Measurements from ENCODE around the gene AARS2.

Gene AARS2

DNA sequence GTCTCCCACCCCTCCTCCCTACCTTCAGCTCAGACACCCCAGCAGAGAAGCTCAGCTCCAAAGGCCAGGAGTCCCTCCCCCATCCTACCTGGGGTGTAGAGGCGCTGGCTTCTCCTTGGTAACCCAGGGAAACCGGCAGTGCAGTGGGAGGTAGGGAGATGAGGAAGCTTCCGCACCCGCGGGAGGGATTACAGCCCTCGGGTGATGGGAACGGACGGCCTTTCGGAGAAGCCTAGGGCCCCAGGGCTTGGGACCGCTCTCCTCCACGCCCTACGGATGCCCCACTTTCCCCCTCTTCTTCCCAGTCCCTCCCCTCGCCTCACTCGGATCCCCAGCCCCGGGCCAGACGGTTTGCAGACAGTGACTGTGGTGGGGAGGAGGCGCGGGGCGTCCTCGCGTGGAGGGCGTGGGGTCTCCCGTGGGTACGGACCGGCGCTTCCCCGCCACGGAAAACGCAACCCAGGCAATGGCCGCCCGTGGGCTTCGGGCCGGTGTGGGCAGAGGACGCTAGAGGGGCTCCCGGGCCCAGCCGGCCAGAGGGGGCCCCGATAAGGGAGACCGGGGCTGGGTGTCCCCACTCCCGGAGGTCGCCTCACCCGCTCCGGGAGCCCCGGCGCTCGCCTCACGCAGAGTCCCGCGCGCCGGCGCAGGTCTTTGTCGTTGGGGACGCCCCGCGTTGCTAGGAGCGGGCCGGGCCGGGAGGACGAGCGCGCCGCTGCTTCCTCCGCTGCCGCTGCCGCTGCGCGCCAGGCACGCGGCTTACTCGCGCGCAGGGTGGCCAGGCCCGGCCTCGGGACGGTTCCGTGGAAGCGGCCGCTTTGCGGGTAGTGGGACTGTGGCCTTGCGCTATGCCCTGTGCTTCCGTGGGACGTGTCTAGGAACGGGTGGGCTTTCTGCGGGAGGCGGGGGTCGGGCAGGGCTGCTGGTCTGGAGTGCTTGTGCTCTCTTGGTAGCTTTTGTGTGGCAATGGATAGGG is 15.8 kb downstream of the AARS2 start:
- TF ChIP-seq GATA3 (IDR thresholded peaks at IDR 0.05; ENCODE audit: low read depth, low read length), result no peak
- no peak for TF ChIP-seq GATA2 (IDR thresholded peaks at IDR 0.05; ENCODE audit: low read depth, low read length)

DNA sequence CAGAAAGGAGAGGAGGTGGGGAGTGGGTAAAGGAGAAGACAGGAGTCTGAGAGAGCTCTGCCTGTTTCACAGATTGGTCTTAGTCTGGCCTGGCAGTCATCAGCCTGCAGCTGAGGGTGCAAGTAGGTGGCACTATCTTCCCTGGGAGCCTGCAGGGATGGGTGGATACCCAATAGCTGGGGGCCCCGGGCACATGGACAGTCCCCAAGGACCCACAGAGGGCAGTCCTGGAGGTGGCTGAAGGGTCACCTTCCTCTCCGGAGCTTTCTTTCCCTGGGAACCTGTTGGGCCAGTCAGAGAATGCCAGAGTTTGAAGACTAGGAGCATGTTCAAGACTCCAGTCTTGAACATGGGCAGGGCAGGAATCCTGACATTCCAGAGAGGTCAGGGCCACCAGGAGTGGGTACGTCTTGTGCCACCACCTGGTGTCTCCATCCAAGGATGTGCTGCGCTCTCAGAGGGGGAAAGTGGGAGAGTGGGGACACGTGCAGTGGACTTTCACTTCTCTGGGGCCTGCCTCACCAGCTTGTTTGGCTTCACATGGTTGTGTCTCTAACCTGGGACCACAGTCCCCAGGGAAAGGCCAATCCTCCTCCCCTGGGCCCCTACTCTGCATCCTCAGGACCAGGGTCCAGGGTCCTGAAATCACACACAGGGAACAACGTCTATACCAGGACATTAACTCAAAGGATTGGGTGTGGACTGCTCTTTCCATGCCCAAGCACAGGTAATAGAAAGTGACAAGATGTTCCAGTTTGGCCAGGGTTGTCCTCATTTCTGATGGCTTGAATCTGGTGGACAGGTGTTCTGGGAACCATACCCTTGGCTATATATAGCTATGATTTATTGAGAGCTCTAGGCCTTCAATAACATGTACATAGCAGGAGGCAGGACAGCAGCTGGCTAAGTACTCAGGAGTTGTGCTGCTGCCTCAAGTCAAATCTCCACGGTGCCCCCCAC is 18.0 kb downstream of the AARS2 start:
- TF ChIP-seq GATA2 (IDR thresholded peaks at IDR 0.05; ENCODE audit: low read depth, low read length), result no peak
- no peak for TF ChIP-seq GATA3 (IDR thresholded peaks at IDR 0.05; ENCODE audit: low read depth, low read length)

DNA sequence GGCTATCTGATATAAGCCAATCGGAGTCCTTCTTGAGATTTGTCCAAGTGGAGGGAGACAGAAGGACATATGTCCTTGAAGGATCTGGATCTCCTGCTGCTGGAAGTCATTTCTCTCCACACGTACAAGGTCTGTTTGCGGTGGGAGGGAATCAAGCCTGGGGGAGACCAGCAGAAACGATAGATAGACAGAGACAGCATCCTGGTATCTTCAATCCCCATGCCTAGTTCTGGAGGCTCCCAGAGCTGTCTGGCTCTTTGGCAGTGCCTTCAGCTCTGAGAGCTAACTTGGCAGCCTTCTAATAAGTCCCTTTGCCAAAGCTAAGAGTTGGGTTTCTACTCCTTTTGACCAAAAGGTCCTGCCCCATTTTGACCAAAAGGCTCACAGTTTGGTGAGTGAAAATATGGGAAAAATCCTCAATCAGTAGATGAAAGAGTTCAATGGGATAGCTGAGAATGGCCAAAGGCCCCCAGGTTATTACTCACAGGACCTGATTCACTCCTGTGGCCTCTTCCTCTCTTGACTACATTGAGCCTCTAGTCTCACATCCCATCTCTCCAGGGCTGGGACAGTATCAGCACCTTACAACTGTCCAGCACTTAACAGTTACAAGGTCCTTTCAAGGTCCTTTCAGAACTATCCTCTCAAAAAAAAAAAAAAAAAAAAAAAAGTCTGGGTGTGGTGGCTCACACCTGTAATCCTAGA is 20.3 kb downstream of the AARS2 start:
- TF ChIP-seq GATA2 (IDR thresholded peaks at IDR 0.05; ENCODE audit: low read depth, low read length) (no peak), GATA3 (IDR thresholded peaks at IDR 0.05; ENCODE audit: low read depth, low read length) (no peak)

DNA sequence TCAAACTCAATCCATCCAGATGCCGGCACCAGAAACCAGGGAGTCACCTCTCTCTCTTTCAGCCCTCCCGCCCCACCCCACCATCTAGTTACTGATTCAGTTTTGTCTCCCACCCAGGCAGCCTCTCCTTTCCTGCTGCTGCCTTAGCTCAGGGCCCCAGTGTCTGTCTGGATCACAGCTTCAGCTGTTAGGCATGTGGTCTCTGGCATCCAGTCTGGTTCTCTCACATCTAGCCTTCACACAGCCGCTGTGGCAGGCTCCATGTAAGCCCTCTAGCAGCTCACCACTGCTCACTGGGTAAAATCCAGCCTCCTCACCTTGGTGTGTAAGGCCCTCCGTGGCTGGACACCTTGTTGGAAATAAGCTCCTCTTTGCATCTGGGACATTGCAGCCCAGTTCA is 21.3 kb downstream of the AARS2 start:
- TF ChIP-seq GATA3 (IDR thresholded peaks at IDR 0.05; ENCODE audit: low read depth, low read length), result no peak
- TF ChIP-seq GATA2 (IDR thresholded peaks at IDR 0.05; ENCODE audit: low read depth, low read length), result no peak

DNA sequence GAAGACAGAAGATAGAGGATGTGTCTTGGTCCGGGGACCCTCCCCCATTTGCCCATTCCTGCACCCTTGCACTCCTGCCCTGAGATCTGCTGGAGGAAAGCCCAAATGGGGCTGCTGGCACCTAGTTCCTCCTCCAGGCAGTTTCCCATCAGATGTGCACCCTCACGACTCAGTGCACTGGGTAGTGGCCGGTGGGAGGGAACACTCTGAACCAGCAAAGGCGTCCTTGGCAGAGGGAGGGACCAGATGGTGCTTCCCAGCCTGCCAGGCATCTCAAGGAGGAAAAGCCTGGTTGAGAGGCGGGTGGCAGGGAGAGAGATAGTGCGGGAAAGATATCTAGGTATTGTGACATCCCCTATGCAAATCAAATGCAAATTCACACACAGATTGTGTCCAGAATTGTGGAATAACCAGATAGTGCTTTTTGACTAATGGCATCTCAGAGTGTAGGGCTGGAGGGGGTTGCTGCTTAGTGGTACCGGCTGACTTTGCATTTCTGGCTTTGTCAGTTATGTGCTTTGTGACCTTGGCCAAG is 23.4 kb downstream of the AARS2 start:
- TF ChIP-seq GATA2 (IDR thresholded peaks at IDR 0.05; ENCODE audit: low read depth, low read length), result no peak
- TF ChIP-seq GATA3 (IDR thresholded peaks at IDR 0.05; ENCODE audit: low read depth, low read length), result no peak

DNA sequence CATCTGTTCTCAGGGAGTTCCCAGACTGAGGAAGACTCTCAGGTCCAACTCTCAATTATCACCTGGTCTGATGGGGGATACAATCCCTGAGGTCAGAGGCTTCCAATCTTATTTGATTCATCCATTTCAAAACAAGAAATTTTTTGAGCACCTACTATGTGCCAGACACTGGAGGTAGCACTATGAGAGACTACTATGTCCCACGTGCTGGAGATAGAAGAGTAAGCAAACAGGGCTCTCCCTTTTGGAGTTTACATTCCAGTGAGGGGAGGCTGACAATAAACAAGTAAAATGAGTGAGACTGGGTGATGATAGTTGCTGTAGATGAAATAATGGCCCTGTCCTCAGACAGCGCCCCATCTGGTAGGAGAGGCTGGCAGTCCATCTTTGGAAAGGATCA is 26.4 kb downstream of the AARS2 start:
- no peak for TF ChIP-seq GATA3 (IDR thresholded peaks at IDR 0.05; ENCODE audit: low read depth, low read length)
- TF ChIP-seq GATA2 (IDR thresholded peaks at IDR 0.05; ENCODE audit: low read depth, low read length), result no peak

DNA sequence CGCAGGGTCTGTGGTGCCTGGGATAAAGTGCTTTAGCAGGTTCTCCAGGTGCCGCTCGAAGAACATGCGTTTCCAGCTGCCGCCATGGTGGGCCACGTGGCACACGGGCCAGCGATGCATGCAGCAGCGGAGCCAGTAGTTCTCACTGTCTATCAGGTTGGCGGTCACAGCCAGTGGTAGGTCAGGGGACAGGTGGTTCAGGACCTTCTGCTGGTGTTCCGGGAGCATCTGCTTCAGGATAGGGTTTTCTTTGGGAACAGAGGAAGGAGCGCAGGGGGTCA is 26.9 kb downstream of the AARS2 start:
- TF ChIP-seq GATA3 (IDR thresholded peaks at IDR 0.05; ENCODE audit: low read depth, low read length), result no peak
- TF ChIP-seq GATA2 (IDR thresholded peaks at IDR 0.05; ENCODE audit: low read depth, low read length), result no peak

DNA sequence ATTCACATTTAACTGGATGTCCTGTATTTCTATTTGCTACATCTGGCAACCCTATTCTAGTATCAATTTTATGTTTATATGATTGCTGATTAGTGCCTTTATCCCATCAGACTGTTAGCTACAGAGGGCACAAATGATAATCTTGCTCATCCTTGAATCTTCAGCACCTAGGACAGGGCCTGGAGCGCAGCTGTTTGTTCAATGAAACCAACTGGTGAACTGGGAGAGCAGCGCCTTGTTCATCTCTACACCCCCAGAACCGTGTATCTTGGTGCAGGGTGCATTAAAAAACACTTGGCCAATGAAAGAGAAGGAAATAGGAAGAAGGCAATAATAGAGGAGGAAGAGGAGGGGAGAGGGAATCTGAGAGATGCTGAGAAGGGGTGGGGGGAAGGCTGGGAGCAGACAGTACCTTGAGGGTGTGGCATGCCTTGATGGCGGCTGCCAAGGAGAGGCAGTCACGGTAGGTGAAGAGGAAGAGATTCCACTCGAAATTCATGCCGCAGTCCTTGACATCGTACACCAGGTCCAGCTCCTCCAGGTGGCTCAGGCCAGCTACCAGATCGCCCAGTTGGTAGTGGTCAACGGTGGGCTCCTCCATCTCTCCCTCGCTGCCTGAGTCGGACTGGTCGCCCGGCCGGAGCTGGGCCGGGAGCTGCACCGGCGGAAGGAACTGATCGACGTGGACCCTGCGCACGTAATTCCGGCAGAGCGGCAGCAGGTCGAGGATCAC is 27.4 kb downstream of the AARS2 start:
- TF ChIP-seq GATA2 (IDR thresholded peaks at IDR 0.05; ENCODE audit: low read depth, low read length) (no peak), GATA3 (IDR thresholded peaks at IDR 0.05; ENCODE audit: low read depth, low read length) (no peak)

DNA sequence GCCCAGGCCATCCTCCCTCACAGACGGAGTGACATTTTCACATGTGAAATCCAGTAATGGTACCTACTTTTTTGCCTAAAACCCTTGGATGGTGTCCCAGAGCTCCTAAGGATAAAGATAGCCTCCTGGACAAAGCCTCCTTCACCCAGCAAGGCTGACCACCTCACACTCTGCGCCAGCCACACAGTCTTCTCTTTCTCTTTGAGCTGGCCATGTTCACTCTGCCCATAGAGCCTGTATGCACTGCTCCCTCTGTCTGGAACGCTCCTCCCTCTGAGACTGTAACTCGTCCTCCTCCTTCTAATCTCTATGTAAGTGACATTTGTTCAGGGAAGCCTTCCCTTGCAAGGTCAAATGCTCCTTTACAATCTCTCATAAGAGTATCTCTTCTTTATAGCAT is 28.3 kb downstream of the AARS2 start:
- no peak for TF ChIP-seq GATA2 (IDR thresholded peaks at IDR 0.05; ENCODE audit: low read depth, low read length)
- TF ChIP-seq GATA3 (IDR thresholded peaks at IDR 0.05; ENCODE audit: low read depth, low read length), result no peak

DNA sequence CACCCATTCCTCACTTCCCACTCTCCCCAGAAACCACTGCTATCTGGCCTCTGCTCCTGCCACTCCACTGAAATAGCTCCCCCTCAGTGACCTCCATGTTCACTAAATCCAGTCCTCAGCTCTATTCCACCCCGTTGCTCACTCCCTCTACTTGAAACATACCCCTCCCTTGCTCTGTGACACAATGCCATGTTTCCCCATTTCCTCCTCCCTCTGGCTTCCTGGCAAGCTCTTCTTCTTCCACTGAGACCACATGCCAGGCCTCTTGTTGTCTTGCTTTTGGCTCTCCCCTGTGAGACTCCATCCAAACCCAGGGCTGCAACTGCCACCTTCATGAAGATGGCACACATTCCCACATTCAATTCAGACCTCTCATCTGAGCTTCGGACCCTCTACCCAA is 29.0 kb downstream of the AARS2 start:
- TF ChIP-seq GATA3 (IDR thresholded peaks at IDR 0.05; ENCODE audit: low read depth, low read length), result no peak
- TF ChIP-seq GATA2 (IDR thresholded peaks at IDR 0.05; ENCODE audit: low read depth, low read length), result no peak

DNA sequence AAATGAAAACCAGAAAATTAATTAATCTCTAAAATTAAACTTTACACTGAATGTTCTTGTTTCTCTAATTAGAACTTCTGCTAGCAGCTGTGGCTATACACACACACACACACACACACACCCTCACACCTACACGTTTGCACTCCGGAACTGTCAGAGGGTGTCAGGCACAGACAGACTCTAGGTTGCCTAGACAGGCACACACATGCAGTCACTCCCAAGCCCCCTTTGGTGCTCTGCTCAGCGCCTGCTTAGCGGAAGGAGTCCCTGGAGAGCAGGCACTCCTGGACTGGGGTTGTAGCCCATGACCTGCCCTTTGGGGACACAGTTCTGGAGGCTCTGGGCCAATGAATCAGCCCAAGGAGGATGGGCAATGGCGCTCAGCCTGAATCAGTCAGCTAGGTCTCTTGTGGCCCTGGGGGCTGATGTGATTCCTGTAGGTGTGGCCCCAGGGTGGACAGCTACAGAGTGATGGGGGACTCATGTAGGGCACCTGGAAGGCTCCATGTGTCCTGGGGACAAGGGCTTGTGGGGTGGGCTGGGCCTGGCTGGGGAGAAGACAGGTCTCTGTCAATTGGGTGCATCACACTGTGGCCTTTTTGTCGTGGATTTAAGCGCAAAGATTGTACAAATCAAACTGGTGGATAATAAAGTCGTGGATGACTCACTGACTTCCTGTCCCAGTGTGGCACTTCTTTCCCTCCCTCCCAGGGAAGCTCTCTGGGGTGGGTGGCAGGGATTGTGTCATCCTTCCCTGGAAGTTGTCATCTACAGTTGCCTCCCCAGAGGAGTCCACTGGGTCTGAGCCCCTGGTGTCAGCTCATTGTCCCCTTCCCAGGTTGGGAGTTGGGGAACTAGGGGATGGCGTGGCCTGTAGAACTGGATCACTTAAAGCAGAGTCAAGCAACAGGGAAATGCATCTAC is 34.1 kb downstream of the AARS2 start:
- TF ChIP-seq GATA3 (IDR thresholded peaks at IDR 0.05; ENCODE audit: low read depth, low read length), result no peak
- TF ChIP-seq GATA2 (IDR thresholded peaks at IDR 0.05; ENCODE audit: low read depth, low read length), result no peak

DNA sequence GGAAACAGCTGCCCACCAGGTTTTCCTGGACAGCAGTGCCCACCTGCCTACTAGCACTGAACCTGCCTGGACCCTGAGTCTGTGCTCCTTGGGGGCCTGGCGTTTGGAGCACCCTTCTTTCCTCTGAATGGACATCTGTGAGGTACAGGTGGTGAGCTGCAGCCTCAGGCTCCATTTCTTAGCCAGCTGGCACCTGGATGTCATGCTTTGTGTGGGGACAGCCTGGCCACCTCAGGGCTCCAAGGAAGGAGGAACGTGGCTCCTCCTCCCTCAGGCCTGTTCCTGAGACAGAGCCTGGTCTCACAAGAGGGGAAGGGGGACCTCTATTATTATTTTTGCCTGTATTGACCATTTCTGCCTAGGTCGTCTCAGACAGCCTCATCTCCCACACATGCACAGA is 34.8 kb downstream of the AARS2 start:
- TF ChIP-seq GATA3 (IDR thresholded peaks at IDR 0.05; ENCODE audit: low read depth, low read length), result no peak

All from SH-SY5Y (cell line).